Vagina (tissue), 2 donors: ENCODE data around the gene CHST10.

ENCODE experiments used
- CTCF ChIP-seq, 3 experiments: fragments of 450-650 bp in 2 of 3; fragments of 200-600 bp in 1 of 3; sonication (generic) in 1 of 3; IDR thresholded peaks; one replicate each; pipeline ENCODE4 v1.5.1; 2017 to 2019; ENCODE audit warnings: antibody characterized with exemption in 3 of 3, mild to moderate bottlenecking in 2 of 3, moderate library complexity in 2 of 3
- POLR2A ChIP-seq, 2 donors: fragments of 450-650 bp; IDR thresholded peaks; one replicate each; pipeline ENCODE4 v1.6.1; 2017; ENCODE audit warnings: antibody characterized with exemption in 2 of 2, mild to moderate bottlenecking in 2 of 2, moderate library complexity in 2 of 2
- POLR2AphosphoS5 ChIP-seq, 2 donors: sonication (generic); formaldehyde crosslinking; IDR thresholded peaks; one replicate each; pipeline ENCODE4 v1.9.0; 2017; ENCODE audit warnings: antibody characterized with exemption in 2 of 2, mild to moderate bottlenecking in 2 of 2, low read depth in 1 of 2; ENCODE audit not compliant: insufficient read depth in 1 of 2

DNA sequence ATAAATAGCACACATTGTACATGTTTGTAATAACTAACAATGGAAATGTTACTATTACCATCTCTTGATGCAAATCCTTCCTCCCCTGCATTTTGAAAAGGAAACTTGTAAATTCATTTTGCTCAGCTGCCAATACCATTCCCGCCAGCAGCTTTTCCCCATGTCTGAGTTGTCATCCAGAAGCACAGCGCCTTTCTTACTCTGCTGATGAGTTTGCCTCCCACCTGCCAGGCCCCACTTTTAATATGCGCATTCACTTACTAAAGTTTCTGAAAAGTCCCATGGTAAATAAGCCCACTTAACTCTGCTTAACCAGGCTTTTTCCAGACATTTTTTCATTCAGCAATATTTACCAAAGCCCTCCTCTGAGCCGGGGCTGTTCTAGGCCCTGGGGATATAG is 3.9 kb downstream of the CHST10 start:
- TF ChIP-seq CTCF (IDR thresholded peaks at IDR 0.05) = no peak
- no peak for TF ChIP-seq POLR2AphosphoS5 (IDR thresholded peaks at IDR 0.05; ENCODE audit: insufficient read depth in 1 of 2, low read depth in 1 of 2)
- no peak for TF ChIP-seq POLR2A (IDR thresholded peaks at IDR 0.05)
